Measurements from ENCODE around the gene GNAS-AS1.

Gene GNAS-AS1

GRCh38 chr20:58850693-58851174, at the start of gene GNAS-AS1:
Gene GNAS-AS1, minus strand, starts transcription at chr20:58850902.
- peak within 1 kb of the TSS; percentile 87 for H3K4me3 Mint-ChIP-seq
- peaks cover 64% of the 10 kb centered on the region for H3K27me3 Mint-ChIP-seq
- H3K9me3 Mint-ChIP-seq = no peaks in the 10 kb centered on the region
- H3K36me3 Mint-ChIP-seq = no peaks in the 10 kb centered on the region
- peak; percentile 79 for ATAC-seq
- H3K4me1 Mint-ChIP-seq = peaks cover 38% of the 10 kb centered on the region
- H3K27ac Mint-ChIP-seq = peak within 1 kb of the TSS; percentile 35

- Mint-ChIP-seq H3K4me3 (no peak overlapping the region), H3K27me3 (no peaks in the 10 kb centered on the region), H3K36me3 (peaks cover 77% of the 10 kb centered on the region), H3K27ac (no peak overlapping the region), H3K4me1 (peaks cover 83% of the 10 kb centered on the region), H3K9me3 (no peaks in the 10 kb centered on the region)
- ATAC-seq = no peak
Measured at GRCh38 chr20:58900397-58900796, 49.7 kb upstream of the GNAS-AS1 start.

GRCh38 chr20:58899512-58899911, 48.8 kb upstream of the GNAS-AS1 start:
- Mint-ChIP-seq H3K27me3 (no peaks in the 10 kb centered on the region), H3K27ac (no peak overlapping the region), H3K4me1 (peaks cover 85% of the 10 kb centered on the region), H3K9me3 (no peaks in the 10 kb centered on the region), H3K36me3 (peaks cover 68% of the 10 kb centered on the region), H3K4me3 (no peak overlapping the region)
- no peak for ATAC-seq

- Mint-ChIP-seq H3K27ac (no peak overlapping the region), H3K9me3 (no peaks in the 10 kb centered on the region), H3K27me3 (no peaks in the 10 kb centered on the region), H3K36me3 (peaks cover 61% of the 10 kb centered on the region), H3K4me1 (peaks cover 91% of the 10 kb centered on the region), H3K4me3 (no peak overlapping the region)
- ATAC-seq = no peak
Measured at GRCh38 chr20:58898629-58899408, 48.1 kb upstream of the GNAS-AS1 start.

GRCh38 chr20:58897488-58897887, 46.8 kb upstream of the GNAS-AS1 start:
- no peak for ATAC-seq

GRCh38 chr20:58896820-58897219, 46.1 kb upstream of the GNAS-AS1 start:
- H3K27ac Mint-ChIP-seq = peak overlapping the region; percentile 38
- H3K27me3 Mint-ChIP-seq = no peaks in the 10 kb centered on the region
- no peaks in the 10 kb centered on the region for H3K9me3 Mint-ChIP-seq
- H3K36me3 Mint-ChIP-seq = peaks cover 56% of the 10 kb centered on the region
- no peak for ATAC-seq
- no peak overlapping the region for H3K4me3 Mint-ChIP-seq
- peaks cover 88% of the 10 kb centered on the region for H3K4me1 Mint-ChIP-seq

More at GRCh38 chr20:58897488-58897887, 46.8 kb upstream of the GNAS-AS1 start:
- Mint-ChIP-seq H3K4me1 (peaks cover 91% of the 10 kb centered on the region), H3K4me3 (no peak overlapping the region), H3K9me3 (no peaks in the 10 kb centered on the region), H3K27ac (no peak overlapping the region), H3K36me3 (peaks cover 54% of the 10 kb centered on the region), H3K27me3 (no peaks in the 10 kb centered on the region)

GRCh38 chr20:58895448-58896180, 44.9 kb upstream of the GNAS-AS1 start:
- peak overlapping the region; percentile 38 for H3K27ac Mint-ChIP-seq
- H3K9me3 Mint-ChIP-seq = no peaks in the 10 kb centered on the region
- ATAC-seq = no peak
- peaks cover 77% of the 10 kb centered on the region for H3K4me1 Mint-ChIP-seq
- H3K27me3 Mint-ChIP-seq = no peaks in the 10 kb centered on the region
- peaks cover 54% of the 10 kb centered on the region for H3K36me3 Mint-ChIP-seq
- peak overlapping the region; percentile 72 for H3K4me3 Mint-ChIP-seq

GRCh38 chr20:58894652-58895447, 44.1 kb upstream of the GNAS-AS1 start:
- Mint-ChIP-seq H3K36me3 (peaks cover 47% of the 10 kb centered on the region), H3K27me3 (no peaks in the 10 kb centered on the region), H3K4me1 (peaks cover 73% of the 10 kb centered on the region), H3K4me3 (peak overlapping the region; percentile 72), H3K27ac (peak overlapping the region; percentile 38), H3K9me3 (no peaks in the 10 kb centered on the region)
- no peak for ATAC-seq

GRCh38 chr20:58893355-58894120, 42.8 kb upstream of the GNAS-AS1 start:
- H3K4me1 Mint-ChIP-seq = peaks cover 63% of the 10 kb centered on the region

GRCh38 chr20:58892932-58893224, 42.2 kb upstream of the GNAS-AS1 start:
- Mint-ChIP-seq H3K36me3 (peaks cover 33% of the 10 kb centered on the region), H3K27me3 (no peaks in the 10 kb centered on the region), H3K4me1 (peaks cover 59% of the 10 kb centered on the region), H3K4me3 (peak overlapping the region; percentile 97), H3K27ac (peak overlapping the region; percentile 94), H3K9me3 (no peaks in the 10 kb centered on the region)
- ATAC-seq = no peak

More at GRCh38 chr20:58893355-58894120, 42.8 kb upstream of the GNAS-AS1 start:
- H3K27ac Mint-ChIP-seq = peak overlapping the region; percentile 94
- peak overlapping the region; percentile 72 for H3K4me3 Mint-ChIP-seq
- H3K9me3 Mint-ChIP-seq = no peaks in the 10 kb centered on the region
- peaks cover 34% of the 10 kb centered on the region for H3K36me3 Mint-ChIP-seq
- H3K27me3 Mint-ChIP-seq = no peaks in the 10 kb centered on the region
- ATAC-seq = no peak

GRCh38 chr20:58892141-58892931, 41.6 kb upstream of the GNAS-AS1 start:
- Mint-ChIP-seq H3K27ac (peak overlapping the region; percentile 94), H3K9me3 (no peaks in the 10 kb centered on the region), H3K4me3 (peak overlapping the region; percentile 97), H3K4me1 (peaks cover 54% of the 10 kb centered on the region), H3K27me3 (no peaks in the 10 kb centered on the region), H3K36me3 (peaks cover 29% of the 10 kb centered on the region)
- peak; percentile 5 for ATAC-seq

- Mint-ChIP-seq H3K4me3 (peak overlapping the region; percentile 97), H3K4me1 (peaks cover 53% of the 10 kb centered on the region), H3K36me3 (peaks cover 23% of the 10 kb centered on the region), H3K27me3 (no peaks in the 10 kb centered on the region), H3K9me3 (no peaks in the 10 kb centered on the region), H3K27ac (peak overlapping the region; percentile 94)
- peak; percentile 2 for ATAC-seq
Measured at GRCh38 chr20:58891718-58892140, 41.0 kb upstream of the GNAS-AS1 start.

GRCh38 chr20:58891086-58891717, 40.5 kb upstream of the GNAS-AS1 start:
- Mint-ChIP-seq H3K4me3 (peak overlapping the region; percentile 76), H3K9me3 (no peaks in the 10 kb centered on the region), H3K27me3 (no peaks in the 10 kb centered on the region), H3K36me3 (peaks cover 18% of the 10 kb centered on the region), H3K4me1 (peaks cover 52% of the 10 kb centered on the region), H3K27ac (peak overlapping the region; percentile 97)
- ATAC-seq = peak; percentile 43

All from stimulated activated memory B cell treated with anti-CD40 and anti-IgM and Interleukin-4, amounts not matched to agents 10 μg/mL and 1 μg/mL and 100 μg/mL, for 72 hours (primary cell).